IMR-90 (cell line): ENCODE results near the gene PDE5A. TPM values are rescaled to one million over a fixed set of nuclear protein-coding genes. Genes with fewer than 3 reads are reported as not detected.

Experiments
- ATAC-seq: fragments of 200-7000 bp; cut with Tn5 transposase; 2 replicates; pipeline ENCODE4 v1.9.1; 2020; ENCODE audit warnings: low read depth, mild to moderate bottlenecking, moderate library complexity
- BruUV-seq: library from RNA; stranded (reverse); fragments of 400-500 nt; replicated peaks from 2 replicates; lab custom pipeline; 2021; lab: Mats Ljungman, UMichigan
- CTCF ChIA-PET: fragments of 300-600 bp; formaldehyde crosslinking; extraction: SDS; loops from one replicate; lab custom pipeline; 2021; ENCODE audit warnings: antibody characterized with exemption; lab: Yijun Ruan, JAX
- POLR2A ChIA-PET: fragments of 300-600 bp; sonication (Branson Sonifier 250); formaldehyde crosslinking; loops from one replicate; lab custom pipeline; 2022; ENCODE audit warnings: antibody characterized with exemption; ENCODE audit not compliant: unreplicated experiment; lab: Charles Lee
- DNase-seq: peaks from one replicate; pipeline ENCODE4 v3.0.0; 2013
- H2AFZ ChIP-seq: replicated peaks from 2 replicates; pipeline ENCODE3; 2013; ENCODE audit warnings: low read length, mild to moderate bottlenecking; ENCODE audit not compliant: poor library complexity
- H2AK5ac ChIP-seq: 2 replicates; pipeline ENCODE4 v1.6.1; 2013; ENCODE audit warnings: low read depth, low read length, inconsistent platforms
- H2AK9ac ChIP-seq: replicated peaks from 2 replicates; pipeline ENCODE3; 2013; ENCODE audit warnings: mild to moderate bottlenecking, low read depth, low read length, moderate library complexity; ENCODE audit not compliant: poor library complexity
- H2BK120ac ChIP-seq: 2 replicates; pipeline ENCODE4 v1.6.1; 2013; ENCODE audit warnings: low read depth, low read length, inconsistent platforms
- H2BK15ac ChIP-seq: 3 replicates; pipeline ENCODE4 v1.6.1; 2013; ENCODE audit warnings: low read depth, low read length, inconsistent platforms
- H2BK20ac ChIP-seq: 2 replicates; pipeline ENCODE4 v1.6.1; 2013; ENCODE audit warnings: low read depth, mild to moderate bottlenecking, inconsistent platforms, low read length, moderate library complexity
- H2BK5ac ChIP-seq: 2 replicates; pipeline ENCODE4 v1.6.1; 2013; ENCODE audit warnings: mild to moderate bottlenecking, low read depth, low read length, inconsistent platforms; ENCODE audit not compliant: poor library complexity, severe bottlenecking
- H3K14ac ChIP-seq: replicated peaks from 2 replicates; pipeline ENCODE4 v1.6.1; 2013; ENCODE audit warnings: low read depth, low read length, inconsistent platforms
- H3K18ac ChIP-seq: 2 replicates; pipeline ENCODE4 v1.6.1; 2013; ENCODE audit warnings: low read depth, low read length, control low read depth
- H3K23ac ChIP-seq: 2 replicates; pipeline ENCODE4 v1.6.1; 2013; ENCODE audit warnings: low read depth, low read length, inconsistent platforms
- H3K27ac ChIP-seq: 2 replicates; pipeline ENCODE4 v1.5.1; 2013; ENCODE audit warnings: mild to moderate bottlenecking, control low read depth, low read length; ENCODE audit not compliant: insufficient read depth
- H3K27me3 ChIP-seq: 2 replicates; pipeline ENCODE4 v1.6.1; 2013; ENCODE audit warnings: low read length; ENCODE audit not compliant: control insufficient read depth, insufficient read depth
- H3K36me3 ChIP-seq: 2 replicates; pipeline ENCODE4 v1.6.1; 2013; ENCODE audit warnings: low read length, mixed read lengths; ENCODE audit not compliant: control insufficient read depth, insufficient read depth
- H3K4ac ChIP-seq: 2 replicates; pipeline ENCODE4 v1.6.1; 2013; ENCODE audit warnings: low read depth, low read length, inconsistent platforms
- H3K4me1 ChIP-seq: 2 replicates; pipeline ENCODE4 v1.6.1; 2013; ENCODE audit warnings: low read length, mixed read lengths; ENCODE audit not compliant: control insufficient read depth, insufficient read depth
- H3K4me2 ChIP-seq: 2 replicates; pipeline ENCODE4 v1.6.1; 2013; ENCODE audit warnings: low read depth, mild to moderate bottlenecking, control low read depth, low read length, moderate library complexity
- H3K4me3 ChIP-seq: 2 replicates; pipeline ENCODE4 v1.5.1; 2013; ENCODE audit warnings: low read depth, mild to moderate bottlenecking, control low read depth, low read length, moderate library complexity; ENCODE audit not compliant: insufficient read depth
- H3K56ac ChIP-seq: 2 replicates; pipeline ENCODE4 v1.6.1; 2013; ENCODE audit warnings: low read length, inconsistent platforms; ENCODE audit not compliant: insufficient read depth; ENCODE audit errors: extremely low read depth
- H3K79me1 ChIP-seq, 2 experiments: 2 replicates each; pipeline ENCODE4 v1.6.1; 2013; ENCODE audit warnings: low read length in 2 of 2, inconsistent platforms in 1 of 2, low read depth in 1 of 2
- H3K9ac ChIP-seq: 2 replicates; pipeline ENCODE4 v1.6.1; 2013; ENCODE audit warnings: low read depth, low read length, control low read depth
- H3K9me1 ChIP-seq: 2 replicates; pipeline ENCODE4 v1.6.1; 2013; ENCODE audit warnings: low read length, inconsistent platforms; ENCODE audit not compliant: insufficient read depth
- H3K9me3 ChIP-seq: 2 replicates; pipeline ENCODE4 v1.6.1; 2013; ENCODE audit warnings: low read length; ENCODE audit not compliant: control insufficient read depth, insufficient read depth
- H4K20me1 ChIP-seq: 2 replicates; pipeline ENCODE4 v1.6.1; 2013; ENCODE audit warnings: low read length, inconsistent platforms; ENCODE audit not compliant: insufficient read depth
- H4K5ac ChIP-seq: 2 replicates; pipeline ENCODE4 v1.6.1; 2013; ENCODE audit warnings: mild to moderate bottlenecking, low read depth, low read length, control low read depth
- H4K8ac ChIP-seq, 2 experiments: 2 replicates each; pipeline ENCODE4 v1.6.1; 2013; ENCODE audit warnings: low read depth in 2 of 2, low read length in 2 of 2, control low read depth in 1 of 2, inconsistent platforms in 1 of 2
- H4K91ac ChIP-seq: 2 replicates; pipeline ENCODE4 v1.6.1; 2013; ENCODE audit warnings: low read depth, low read length, inconsistent platforms; ENCODE audit not compliant: insufficient read depth
- BHLHE40 ChIP-seq: fragments of 150-350 bp; IDR thresholded peaks from 2 replicates; pipeline ENCODE4 v1.6.1; 2016; ENCODE audit warnings: mild to moderate bottlenecking, low read depth, low read length
- CEBPB ChIP-seq: IDR thresholded peaks from 2 replicates; pipeline ENCODE4 v1.6.1; 2012; ENCODE audit warnings: low read depth, low read length, improper control_type of control experiment
- CHD1 ChIP-seq: IDR thresholded peaks from 2 replicates; pipeline ENCODE4 v1.6.1; 2012; ENCODE audit warnings: low read depth, low read length, improper control_type of control experiment
- CTCF ChIP-seq: conservative IDR thresholded peaks from 2 replicates; pipeline ENCODE4 v1.5.1; 2012; ENCODE audit warnings: mild to moderate bottlenecking, low read depth, low read length, improper control_type of control experiment
- ELK1 ChIP-seq: fragments of 150-350 bp; IDR thresholded peaks from 2 replicates; pipeline ENCODE4 v1.6.1; 2016; ENCODE audit warnings: low read depth, mild to moderate bottlenecking, low read length, moderate library complexity, borderline replicate concordance
- FOS ChIP-seq: fragments of 150-350 bp; IDR thresholded peaks from 2 replicates; pipeline ENCODE4 v1.6.1; 2016; ENCODE audit warnings: low read depth, low read length
- MAFK ChIP-seq: IDR thresholded peaks from 2 replicates; pipeline ENCODE4 v1.6.1; 2012; ENCODE audit warnings: low read depth, low read length, improper control_type of control experiment
- MAZ ChIP-seq: IDR thresholded peaks from 2 replicates; pipeline ENCODE4 v1.6.1; 2012; ENCODE audit warnings: low read depth, mild to moderate bottlenecking, low read length, improper control_type of control experiment, moderate library complexity, borderline replicate concordance
- MXI1 ChIP-seq: IDR thresholded peaks from 2 replicates; pipeline ENCODE4 v1.6.1; 2012; ENCODE audit warnings: low read depth, mild to moderate bottlenecking, low read length, moderate library complexity, borderline replicate concordance
- NFE2L2 ChIP-seq: fragments of 150-350 bp; IDR thresholded peaks from 2 replicates; pipeline ENCODE4 v1.6.1; 2016; ENCODE audit warnings: low read depth, mild to moderate bottlenecking, low read length
- POLR2A ChIP-seq: IDR thresholded peaks from 2 replicates; pipeline ENCODE4 v1.6.1; 2012; ENCODE audit warnings: mild to moderate bottlenecking, low read depth, low read length
- RAD21 ChIP-seq: IDR thresholded peaks from 2 replicates; pipeline ENCODE4 v1.6.1; 2012; ENCODE audit warnings: low read length, improper control_type of control experiment
- RCOR1 ChIP-seq: IDR thresholded peaks from 2 replicates; pipeline ENCODE4 v1.6.1; 2012; ENCODE audit warnings: mild to moderate bottlenecking, low read length, improper control_type of control experiment; ENCODE audit not compliant: insufficient replicate concordance
- RFX5 ChIP-seq: IDR thresholded peaks from 2 replicates; pipeline ENCODE4 v1.8.0; 2012; ENCODE audit warnings: low read depth, mild to moderate bottlenecking, low read length, moderate library complexity
- SMC3 ChIP-seq: fragments of 150-350 bp; IDR thresholded peaks from 2 replicates; pipeline ENCODE4 v1.6.1; 2016; ENCODE audit warnings: low read depth, mild to moderate bottlenecking, antibody characterized with exemption, low read length, moderate library complexity
- USF2 ChIP-seq: fragments of 150-350 bp; IDR thresholded peaks from 2 replicates; pipeline ENCODE4 v1.6.1; 2017; ENCODE audit warnings: mild to moderate bottlenecking, antibody characterized with exemption, low read length, low read depth
- dilution Hi-C: fragments of 300-500 bp; cut with HindIII; formaldehyde crosslinking; loops from one replicate; pipeline ENCODE4 v1.14.3; 2018; ENCODE audit warnings: low sequenced_read_pairs; ENCODE audit not compliant: unreplicated experiment
- in situ Hi-C: fragments of 300-500 bp; cut with MboI; formaldehyde crosslinking; loops from 3 replicates; pipeline ENCODE4 v1.14.3; 2019; ENCODE audit warnings: low sequenced_read_pairs, inconsistent platforms, mixed read lengths
- intact Hi-C: fragments of 100-400 bp; cut with micrococcal nuclease; formaldehyde crosslinking; loops from 2 replicates; pipeline ENCODE4 v1.10.0; 2022
- polyA plus RNA-seq, 3 experiments: library from polyadenylated mRNA; depleted of rRNA; stranded (reverse); fragments of >200 nt; gene quantifications; 2 replicates each; pipeline ENCODE4 v1.2.3, GENCODE V29; 2012; ENCODE audit warnings: low replicate concordance in 1 of 3
- total RNA-seq: library from RNA; depleted of rRNA; stranded (reverse); fragments of >200 nt; gene quantifications from 2 replicates; pipeline ENCODE4 v1.2.3, GENCODE V29; 2012

The PDE5A gene
- total and polyA plus RNA-seq, 2 of the 4 experiments (the other 2 are of a cell fraction), result 101 to 770 TPM

- no peak for TF ChIP-seq FOS
- TF ChIP-seq USF2, result no peak
- no peak for TF ChIP-seq CEBPB
- no peak for TF ChIP-seq ELK1
- TF ChIP-seq BHLHE40, result no peak
- no peak for TF ChIP-seq SMC3
- TF ChIP-seq MAFK, result no peak
- TF ChIP-seq RAD21, result no peak
- no peak for TF ChIP-seq RFX5
- no peak for TF ChIP-seq MXI1
- TF ChIP-seq NFE2L2, result no peak
- TF ChIP-seq CTCF, result no peak
- TF ChIP-seq POLR2A, result no peak
- TF ChIP-seq MAZ, result no peak
- TF ChIP-seq CHD1, result no peak
- TF ChIP-seq RCOR1, result no peak
- Histone ChIP-seq H3K79me1 (peaks cover 4 to 6% of the 10 kb centered on the region in 2 experiments; a peak in 1 of 4 replicates), H3K36me3 (peaks cover 9% of the 10 kb centered on the region), H3K4ac (no peak overlapping the region), H3K4me2 (no peak overlapping the region), H2AFZ (no peak overlapping the region), H2BK20ac (no peak overlapping the region), H3K23ac (no peak overlapping the region), H3K9ac (no peak overlapping the region), H2AK5ac (no peak overlapping the region), H3K14ac (no peak overlapping the region), H3K9me1 (peaks cover under 1% of the 10 kb centered on the region), H3K56ac (no peak overlapping the region), H2BK5ac (no peak overlapping the region), H3K27ac (no peak overlapping the region), H2BK15ac (no peak overlapping the region), H3K27me3 (no peaks in the 10 kb centered on the region), H2BK120ac (no peak overlapping the region), H4K91ac (no peak overlapping the region), H4K5ac (no peak overlapping the region), H3K4me1 (no peaks in the 10 kb centered on the region), H4K20me1 (no peaks in the 10 kb centered on the region), H3K4me3 (no peak overlapping the region), H4K8ac (no peak overlapping the region), H3K9me3 (no peaks in the 10 kb centered on the region), H3K18ac (no peak overlapping the region), H2AK9ac (no peak overlapping the region)
- DNase-seq (peak; percentile 41), ATAC-seq (peak; percentile 60)
- intact Hi-C loops (no loop called here), in situ Hi-C loops (no loop called here), dilution Hi-C loops (no loop called here)
- BruUV-seq, result no TSS peak
- ChIA-PET CTCF (interaction anchor here (1.3 kb wide), 1 partner anchor 579 kb away, joined by 6 read pairs; no protein-coding TSS in a partner anchor), POLR2A (no interaction called here)
Observed at GRCh38 chr4:119477412-119478053, 151.1 kb downstream of the PDE5A start.
